HEK293 (cell line): ENCODE results near the gene CCDC13.
A peak's percentile ranks its signal among the peaks of the same experiment; 100 is the strongest.

ENCODE experiments used
- CTCF ChIA-PET: fragments of 350-600 bp; formaldehyde crosslinking; extraction: SDS; loops from one replicate; lab custom pipeline; 2021; ENCODE audit warnings: antibody characterized with exemption; lab: Yijun Ruan, JAX
- POLR2A ChIA-PET: fragments of 300-600 bp; formaldehyde crosslinking; extraction: SDS; loops from one replicate; lab custom pipeline; 2020; ENCODE audit warnings: antibody characterized with exemption, inconsistent platforms; lab: Yijun Ruan, JAX
- H3K27ac ChIP-seq: fragments of 200-500 bp; sonication (Bioruptor generic); 2 replicates; pipeline ENCODE4 v1.5.1; 2014; ENCODE audit warnings: low read depth, low read length, control low read depth, inconsistent platforms; ENCODE audit errors: extremely low read depth
- H3K36me3 ChIP-seq, 2 experiments: fragments of 200-500 bp in 1 of 2; sonication (Bioruptor generic) in 1 of 2; 1 replicate in 1 of 2; 2 replicates in 1 of 2; pipeline ENCODE4 v1.5.1; 2014 to 2017; ENCODE audit warnings: inconsistent platforms in 2 of 2, low read length in 2 of 2; ENCODE audit not compliant: control insufficient read depth in 2 of 2, insufficient read depth in 1 of 2
- H3K4me1 ChIP-seq: fragments of 200-500 bp; sonication (Bioruptor generic); 2 replicates; pipeline ENCODE4 v1.5.1; 2014; ENCODE audit warnings: mild to moderate bottlenecking, low read length, inconsistent platforms; ENCODE audit not compliant: control insufficient read depth, insufficient read depth
- H3K4me3 ChIP-seq: 2 replicates; pipeline ENCODE4 v1.5.1; 2011; ENCODE audit warnings: low read depth, mild to moderate bottlenecking, control low read depth, low read length, moderate library complexity
- H3K9me3 ChIP-seq: fragments of 200-500 bp; sonication (Bioruptor generic); 2 replicates; pipeline ENCODE4 v1.5.1; 2014; ENCODE audit warnings: low read depth, low read length, inconsistent platforms; ENCODE audit not compliant: control insufficient read depth, insufficient read depth
- GFI1B ChIP-seq: fragments of 450-650 bp; formaldehyde crosslinking; IDR thresholded peaks from 2 replicates; pipeline ENCODE4 v1.5.1; 2016; ENCODE audit warnings: missing biosample characterization, missing genetic modification characterization
- HOXC10 ChIP-seq: sonication (generic); formaldehyde crosslinking; IDR thresholded peaks from 2 replicates; pipeline ENCODE4 v1.8.1; 2023; ENCODE audit warnings: mild to moderate bottlenecking, missing genetic modification reagents
- OVOL3 ChIP-seq: fragments of 450-650 bp; formaldehyde crosslinking; IDR thresholded peaks from 2 replicates; pipeline ENCODE4 v1.5.1; 2016; ENCODE audit warnings: missing biosample characterization, missing genetic modification characterization
- SCRT2 ChIP-seq: fragments of 450-650 bp; formaldehyde crosslinking; IDR thresholded peaks from 2 replicates; pipeline ENCODE4 v1.5.1; 2016; ENCODE audit warnings: missing biosample characterization, missing genetic modification characterization
- SP3 ChIP-seq: fragments of 450-650 bp; formaldehyde crosslinking; IDR thresholded peaks from 2 replicates; pipeline ENCODE4 v1.5.1; 2016; ENCODE audit warnings: missing biosample characterization, missing genetic modification characterization
- ZBTB20 ChIP-seq: fragments of 450-650 bp; formaldehyde crosslinking; IDR thresholded peaks from 2 replicates; pipeline ENCODE4 v1.5.1; 2016; ENCODE audit warnings: missing biosample characterization, missing genetic modification characterization
- ZBTB7A ChIP-seq: fragments of 450-650 bp; formaldehyde crosslinking; IDR thresholded peaks from 2 replicates; pipeline ENCODE4 v1.5.1; 2016; ENCODE audit warnings: low read depth, missing biosample characterization, missing genetic modification characterization
- ZNF10 ChIP-seq: fragments of 450-650 bp; formaldehyde crosslinking; IDR thresholded peaks from 2 replicates; pipeline ENCODE4 v1.5.1; 2017; ENCODE audit warnings: missing biosample characterization, missing genetic modification characterization
- ZNF140 ChIP-seq: fragments of 450-650 bp; formaldehyde crosslinking; IDR thresholded peaks from 2 replicates; pipeline ENCODE4 v1.5.1; 2016; ENCODE audit warnings: missing biosample characterization, missing genetic modification characterization
- ZNF148 ChIP-seq: fragments of 450-650 bp; formaldehyde crosslinking; IDR thresholded peaks from 2 replicates; pipeline ENCODE4 v1.5.0; 2017; ENCODE audit warnings: missing biosample characterization, missing genetic modification characterization, borderline replicate concordance
- ZNF2 ChIP-seq: fragments of 450-650 bp; formaldehyde crosslinking; IDR thresholded peaks from 2 replicates; pipeline ENCODE4 v1.5.1; 2016; ENCODE audit warnings: missing biosample characterization, missing genetic modification characterization
- ZNF223 ChIP-seq: fragments of 450-650 bp; formaldehyde crosslinking; IDR thresholded peaks from 2 replicates; pipeline ENCODE4 v1.5.1; 2016; ENCODE audit warnings: missing biosample characterization, missing genetic modification characterization
- ZNF37A ChIP-seq: fragments of 450-650 bp; IDR thresholded peaks from 2 replicates; pipeline ENCODE4 v1.5.1; 2018; ENCODE audit warnings: missing biosample characterization, missing genetic modification characterization
- ZNF394 ChIP-seq: fragments of 450-650 bp; formaldehyde crosslinking; IDR thresholded peaks from 2 replicates; pipeline ENCODE4 v1.5.1; 2016; ENCODE audit warnings: missing biosample characterization, missing genetic modification characterization, mild to moderate bottlenecking, moderate library complexity, borderline replicate concordance
- ZNF518A ChIP-seq: fragments of 450-650 bp; formaldehyde crosslinking; conservative IDR thresholded peaks from 2 replicates; pipeline ENCODE4 v1.5.1; 2016; ENCODE audit warnings: low read depth, missing biosample characterization, missing genetic modification characterization
- ZNF560 ChIP-seq: fragments of 450-650 bp; formaldehyde crosslinking; IDR thresholded peaks from 2 replicates; pipeline ENCODE4 v1.5.1; 2017; ENCODE audit warnings: missing biosample characterization, missing genetic modification characterization, borderline replicate concordance
- ZNF585B ChIP-seq: fragments of 450-650 bp; formaldehyde crosslinking; IDR thresholded peaks from 2 replicates; pipeline ENCODE4 v1.5.1; 2016; ENCODE audit warnings: missing biosample characterization, missing genetic modification characterization
- ZNF623 ChIP-seq: fragments of 450-650 bp; formaldehyde crosslinking; IDR thresholded peaks from 2 replicates; pipeline ENCODE4 v1.5.1; 2016; ENCODE audit warnings: missing biosample characterization, missing genetic modification characterization
- ZNF664 ChIP-seq: fragments of 450-650 bp; formaldehyde crosslinking; IDR thresholded peaks from 2 replicates; pipeline ENCODE4 v1.5.1; 2016; ENCODE audit warnings: missing biosample characterization, missing genetic modification characterization
- ZNF707 ChIP-seq: fragments of 450-650 bp; formaldehyde crosslinking; IDR thresholded peaks from 2 replicates; pipeline ENCODE4 v1.5.1; 2016; ENCODE audit warnings: missing biosample characterization, missing genetic modification characterization
- ZNF843 ChIP-seq: fragments of 450-650 bp; formaldehyde crosslinking; IDR thresholded peaks from 2 replicates; pipeline ENCODE4 v1.5.1; 2016; ENCODE audit warnings: missing biosample characterization, missing genetic modification characterization
- ZSCAN30 ChIP-seq: fragments of 450-650 bp; IDR thresholded peaks from 2 replicates; pipeline ENCODE4 v1.5.1; 2018; ENCODE audit warnings: missing biosample characterization, mild to moderate bottlenecking, missing genetic modification characterization, moderate library complexity

The CCDC13 gene

GRCh38 chr3:42807929-42808328 lies 34.9 kb upstream of the CCDC13 start:
- no peak overlapping the region for H3K4me3 ChIP-seq
- H3K9me3 ChIP-seq = no peaks in the 10 kb centered on the region
- TF ChIP-seq ZNF518A (tag by site-specific recombination) (no peak), ZNF585B (tag by site-specific recombination) (no peak), GFI1B (tag by site-specific recombination) (no peak), ZNF664 (tag by site-specific recombination) (no peak), ZNF560 (no peak), ZSCAN30 (tag by site-specific recombination) (no peak), ZNF2 (tag by site-specific recombination) (no peak), SP3 (tag by site-specific recombination) (no peak), ZNF623 (tag by site-specific recombination) (no peak), ZNF140 (no peak)
- TF ChIP-seq, all 188 proteins: peak for 0
- Histone ChIP-seq H3K27ac (no peak overlapping the region), H3K4me1 (no peaks in the 10 kb centered on the region), H3K36me3 (no peaks in the 10 kb centered on the region)
- CTCF ChIA-PET = no interaction called here
- POLR2A ChIA-PET = no interaction called here

GRCh38 chr3:42805141-42805821 lies 32.2 kb upstream of the CCDC13 start:
- CTCF ChIA-PET = interaction anchor here (0.6 to 1.2 kb wide), 4 partner anchors 14 to 188 kb away, joined by 3 to 6 read pairs (median 4); no protein-coding TSS in a partner anchor
- H3K27ac ChIP-seq = no peak overlapping the region
- POLR2A ChIA-PET = interaction anchor here (0.6 to 1.4 kb wide), 8 partner anchors 10 to 218 kb away, joined by 3 to 9 read pairs (median 3); no protein-coding TSS in a partner anchor
- no peaks in the 10 kb centered on the region for H3K9me3 ChIP-seq
- H3K36me3 ChIP-seq = no peaks in the 10 kb centered on the region
- H3K4me3 ChIP-seq = no peak overlapping the region
- peaks cover 6% of the 10 kb centered on the region for H3K4me1 ChIP-seq
- TF ChIP-seq HOXC10 (CRISPR knock-in tag) = no peak
- TF ChIP-seq ZNF223 (tag by site-specific recombination) = 0 out of 2 replicates have a peak, but pooled peaks have one; percentile 54
- no peak for TF ChIP-seq ZNF37A (tag by site-specific recombination)
- no peak for TF ChIP-seq OVOL3 (tag by site-specific recombination)

GRCh38 chr3:42804831-42805132 lies 31.7 kb upstream of the CCDC13 start:
- H3K4me1 ChIP-seq = peaks cover 6% of the 10 kb centered on the region
- CTCF ChIA-PET = interaction anchor here (0.6 to 1.2 kb wide), 3 partner anchors 18 to 187 kb away, joined by 3 to 4 read pairs (median 3); no protein-coding TSS in a partner anchor
- H3K36me3 ChIP-seq = no peaks in the 10 kb centered on the region
- H3K9me3 ChIP-seq = no peaks in the 10 kb centered on the region
- peak overlapping the region; percentile 73 for H3K4me3 ChIP-seq
- POLR2A ChIA-PET = interaction anchor here (0.9 to 1.4 kb wide), 8 partner anchors 11 to 24 kb away, joined by 3 to 9 read pairs (median 3); no protein-coding TSS in a partner anchor
- TF ChIP-seq ZNF394 (tag by site-specific recombination) = no peak
- TF ChIP-seq ZBTB7A (tag by site-specific recombination) = no peak
- no peak for TF ChIP-seq ZNF148 (tag by site-specific recombination)
- no peak for TF ChIP-seq ZNF843 (tag by site-specific recombination)
- TF ChIP-seq ZNF560 = no peak
- TF ChIP-seq ZNF707 (tag by site-specific recombination) = no peak
- peak; percentile 89 for TF ChIP-seq SCRT2 (tag by site-specific recombination)
- TF ChIP-seq ZBTB20 = peak; percentile 76; the same call in 1 of the 2 replicates
- TF ChIP-seq ZNF10 (tag by site-specific recombination) = 0 out of 2 replicates have a peak, but pooled peaks have one; percentile 27
- peak overlapping the region; percentile 84; the same call in 1 of the 2 replicates for H3K27ac ChIP-seq
